SJSA1 (cell line): ENCODE data around the gene RNFT2. TPM values are rescaled to one million over a fixed set of nuclear protein-coding genes. Genes with fewer than 3 reads are reported as not detected.

ENCODE experiments used
- DNase-seq, 2 experiments: peaks; one replicate each; pipeline ENCODE4 v3.0.0-alpha.2; 2015 to 2020; ENCODE audit warnings: low spot score in 2 of 2, low read depth in 1 of 2
- H3K27ac ChIP-seq: fragments of 250-450 bp; sonication (Bioruptor Pico); 2 replicates; pipeline ENCODE4 v1.5.1; 2020; ENCODE audit warnings: mild to moderate bottlenecking, moderate library complexity
- H3K27me3 ChIP-seq: fragments of 250-450 bp; sonication (Bioruptor Pico); replicated peaks from 2 replicates; pipeline ENCODE4 v1.5.1; 2020; ENCODE audit warnings: mild to moderate bottlenecking, moderate library complexity
- H3K36me3 ChIP-seq: fragments of 250-450 bp; sonication (Bioruptor Pico); 2 replicates; pipeline ENCODE4 v1.5.1; 2020; ENCODE audit warnings: mild to moderate bottlenecking
- H3K4me1 ChIP-seq: fragments of 250-450 bp; sonication (Bioruptor Pico); replicated peaks from 2 replicates; pipeline ENCODE4 v1.6.1; 2021; ENCODE audit warnings: mild to moderate bottlenecking
- H3K4me3 ChIP-seq: fragments of 250-450 bp; sonication (Bioruptor Pico); 2 replicates; pipeline ENCODE4 v1.5.1; 2020; ENCODE audit warnings: mild to moderate bottlenecking
- H3K9me3 ChIP-seq: fragments of 250-450 bp; sonication (Bioruptor Pico); replicated peaks from 2 replicates; pipeline ENCODE4 v1.5.1; 2020; ENCODE audit warnings: mild to moderate bottlenecking
- total RNA-seq: library from RNA; depleted of rRNA; stranded (reverse); fragments of >200 nt; shearing (Covaris generic); gene quantifications from 2 replicates; pipeline ENCODE4 v1.2.3, GENCODE V29; 2014

The RNFT2 gene
- total RNA-seq, 1 experiment from 2014 or later = 0.63 TPM

- DNase-seq = no peak
- Histone ChIP-seq H3K4me3 (no peak overlapping the region), H3K27ac (no peak overlapping the region)
Observed at GRCh38 chr12:116718655-116719454, 19.3 kb upstream of the RNFT2 start.

GRCh38 chr12:116719731-116720528, 18.2 kb upstream of the RNFT2 start:
- Histone ChIP-seq H3K4me1 (peaks cover 9% of the 10 kb centered on the region; the same call in 1 of the 2 replicates), H3K27ac (no peak overlapping the region), H3K4me3 (no peak overlapping the region), H3K36me3 (peaks cover 25% of the 10 kb centered on the region), H3K9me3 (no peaks in the 10 kb centered on the region), H3K27me3 (no peaks in the 10 kb centered on the region; the same call in 1 of the 2 replicates)
- no peak for DNase-seq

More at GRCh38 chr12:116718655-116719454, 19.3 kb upstream of the RNFT2 start:
- Histone ChIP-seq H3K36me3 (peaks cover 25% of the 10 kb centered on the region), H3K9me3 (no peaks in the 10 kb centered on the region), H3K27me3 (no peaks in the 10 kb centered on the region; the same call in 1 of the 2 replicates), H3K4me1 (peaks cover 9% of the 10 kb centered on the region; the same call in 1 of the 2 replicates)

GRCh38 chr12:116722245-116722644, 15.9 kb upstream of the RNFT2 start:
- peaks cover 9% of the 10 kb centered on the region; the same call in 1 of the 2 replicates for H3K4me1 ChIP-seq
- no peak overlapping the region for H3K4me3 ChIP-seq
- H3K36me3 ChIP-seq = peaks cover 11% of the 10 kb centered on the region
- no peak overlapping the region for H3K27ac ChIP-seq
- H3K27me3 ChIP-seq = no peaks in the 10 kb centered on the region; the same call in 1 of the 2 replicates
- no peak for DNase-seq
- no peaks in the 10 kb centered on the region for H3K9me3 ChIP-seq

GRCh38 chr12:116726694-116727093, 11.4 kb upstream of the RNFT2 start:
- no peak for DNase-seq
- Histone ChIP-seq H3K36me3 (no peaks in the 10 kb centered on the region), H3K9me3 (no peaks in the 10 kb centered on the region), H3K27me3 (no peaks in the 10 kb centered on the region; the same call in 1 of the 2 replicates), H3K27ac (no peak overlapping the region), H3K4me1 (no peaks in the 10 kb centered on the region), H3K4me3 (no peak overlapping the region)

GRCh38 chr12:116727261-116727660, 10.9 kb upstream of the RNFT2 start:
- H3K4me1 ChIP-seq = no peaks in the 10 kb centered on the region
- H3K27me3 ChIP-seq = no peaks in the 10 kb centered on the region; the same call in 1 of the 2 replicates
- H3K9me3 ChIP-seq = no peaks in the 10 kb centered on the region
- no peak overlapping the region for H3K27ac ChIP-seq
- no peaks in the 10 kb centered on the region for H3K36me3 ChIP-seq
- H3K4me3 ChIP-seq = no peak overlapping the region
- DNase-seq = no peak

GRCh38 chr12:116727891-116728290, 10.2 kb upstream of the RNFT2 start:
- Histone ChIP-seq H3K27ac (no peak overlapping the region), H3K36me3 (peaks cover 3% of the 10 kb centered on the region), H3K4me3 (no peak overlapping the region), H3K9me3 (no peaks in the 10 kb centered on the region), H3K4me1 (no peaks in the 10 kb centered on the region), H3K27me3 (no peaks in the 10 kb centered on the region; the same call in 1 of the 2 replicates)
- no peak for DNase-seq

GRCh38 chr12:116731801-116732200, 6.3 kb upstream of the RNFT2 start:
- H3K9me3 ChIP-seq = no peaks in the 10 kb centered on the region
- H3K4me1 ChIP-seq = peaks cover 3% of the 10 kb centered on the region
- H3K4me3 ChIP-seq = no peak overlapping the region
- peaks cover 19% of the 10 kb centered on the region for H3K36me3 ChIP-seq
- no peak for DNase-seq
- H3K27me3 ChIP-seq = no peaks in the 10 kb centered on the region
- no peak overlapping the region for H3K27ac ChIP-seq

- H3K9me3 ChIP-seq = no peaks in the 10 kb centered on the region
- H3K4me1 ChIP-seq = peaks cover 10% of the 10 kb centered on the region
- H3K4me3 ChIP-seq = no peak overlapping the region
- no peaks in the 10 kb centered on the region for H3K27me3 ChIP-seq
- H3K27ac ChIP-seq = no peak overlapping the region
- DNase-seq = no peak
- peaks cover 22% of the 10 kb centered on the region for H3K36me3 ChIP-seq
Observed at GRCh38 chr12:116734156-116734768, 3.9 kb upstream of the RNFT2 start.

- no peak for DNase-seq
- no peaks in the 10 kb centered on the region for H3K9me3 ChIP-seq
- peaks cover 22% of the 10 kb centered on the region for H3K36me3 ChIP-seq
Observed at GRCh38 chr12:116735084-116735483, 3.0 kb upstream of the RNFT2 start.

GRCh38 chr12:116735951-116736599, 2.0 kb upstream of the RNFT2 start:
- Histone ChIP-seq H3K27me3 (no peaks in the 10 kb centered on the region), H3K4me1 (peaks cover 10% of the 10 kb centered on the region), H3K27ac (no peak overlapping the region), H3K4me3 (no peak overlapping the region), H3K9me3 (no peaks in the 10 kb centered on the region), H3K36me3 (peaks cover 22% of the 10 kb centered on the region)
- DNase-seq = no peak

More at GRCh38 chr12:116735084-116735483, 3.0 kb upstream of the RNFT2 start:
- no peak overlapping the region for H3K4me3 ChIP-seq
- H3K4me1 ChIP-seq = peaks cover 10% of the 10 kb centered on the region
- H3K27me3 ChIP-seq = no peaks in the 10 kb centered on the region
- no peak overlapping the region for H3K27ac ChIP-seq

- Histone ChIP-seq H3K27me3 (no peaks in the 10 kb centered on the region), H3K4me3 (peak overlapping the region; percentile 91), H3K9me3 (no peaks in the 10 kb centered on the region), H3K4me1 (peaks cover 10% of the 10 kb centered on the region), H3K27ac (no peak overlapping the region), H3K36me3 (peaks cover 22% of the 10 kb centered on the region)
- DNase-seq = peak in 1 of 2 experiments; percentile 4
Observed at GRCh38 chr12:116736962-116737773, 947 bp upstream of the RNFT2 start.

GRCh38 chr12:116739381-116739887, 1.3 kb downstream of the RNFT2 start:
- DNase-seq = no peak
- H3K9me3 ChIP-seq = no peaks in the 10 kb centered on the region
- H3K27me3 ChIP-seq = no peaks in the 10 kb centered on the region
- H3K4me1 ChIP-seq = peaks cover 10% of the 10 kb centered on the region
- H3K36me3 ChIP-seq = peaks cover 8% of the 10 kb centered on the region
- no peak overlapping the region for H3K4me3 ChIP-seq
- no peak overlapping the region for H3K27ac ChIP-seq
